Naive B cell (primary cell): Measurements from ENCODE around the gene SWI5. TPM values are rescaled to one million over a fixed set of nuclear protein-coding genes. Genes with fewer than 3 reads are reported as not detected.

ENCODE experiments used
- ATAC-seq, 2 donors: fragments of 150-1000 bp; cut with Tn5 transposase; 2 replicates each; pipeline ENCODE4 v1.10.0; 2021; ENCODE audit warnings: low read depth in 2 of 2, mild to moderate bottlenecking in 2 of 2, moderate library complexity in 2 of 2
- DNase-seq: peaks from one replicate; pipeline ENCODE4 v3.0.0; 2022
- H3K27ac Mint-ChIP-seq, 6 donors: one replicate each; pipeline ENCODE4 v1.8.0; 2020 to 2022; ENCODE audit warnings: mild to moderate bottlenecking in 6 of 6, mixed read lengths in 6 of 6, moderate library complexity in 5 of 6, inconsistent platforms in 2 of 6
- H3K27me3 Mint-ChIP-seq, 3 donors: one replicate each; pipeline ENCODE4 v1.8.0; 2021 to 2022; ENCODE audit warnings: mixed read lengths in 3 of 3, mild to moderate bottlenecking in 1 of 3
- H3K36me3 Mint-ChIP-seq, 2 donors: one replicate each; pipeline ENCODE4 v1.8.0; 2020 to 2022; ENCODE audit warnings: mixed read lengths in 2 of 2, inconsistent platforms in 1 of 2, mild to moderate bottlenecking in 1 of 2
- H3K4me1 Mint-ChIP-seq, 3 donors: one replicate each; pipeline ENCODE4 v1.8.0; 2020 to 2022; ENCODE audit warnings: mixed read lengths in 3 of 3, inconsistent platforms in 1 of 3, mild to moderate bottlenecking in 1 of 3, moderate library complexity in 1 of 3
- H3K4me3 Mint-ChIP-seq, 8 donors: one replicate each; pipeline ENCODE4 v1.8.0; 2020 to 2022; ENCODE audit warnings: mild to moderate bottlenecking in 8 of 8, mixed read lengths in 8 of 8, moderate library complexity in 8 of 8, inconsistent platforms in 2 of 8
- H3K9me3 Mint-ChIP-seq, 7 donors: one replicate each; pipeline ENCODE4 v1.8.0; 2020 to 2022; ENCODE audit warnings: mixed read lengths in 7 of 7, mild to moderate bottlenecking in 5 of 7, inconsistent platforms in 2 of 7, moderate library complexity in 1 of 7
- polyA plus RNA-seq, 6 donors: library from polyadenylated mRNA; unstranded; fragments of 300-500 nt; fragmentation: Illumina TruSeq; gene quantifications; one replicate each; pipeline ENCODE4 v1.2.3, GENCODE V29; 2021; ENCODE audit warnings: low read depth in 6 of 6

Gene SWI5
- polyA plus RNA-seq, 6 donors from 2014 or later = 22.6 to 33.7 (median 26.3) TPM

GRCh38 chr9:128322404-128323211 lies 46.5 kb downstream of the SWI5 start, which contains the start of the genes COQ4 and TRUB2:
Gene COQ4, plus strand, starts transcription at chr9:128322839. Its CDS starts 20 bp downstream, at chr9:128322859.
Gene TRUB2, minus strand, starts transcription at chr9:128322447. Its CDS starts 39 bp downstream, at chr9:128322408.
- peak; percentile 93 for DNase-seq
- no peaks in the 10 kb centered on the region for H3K36me3 Mint-ChIP-seq
- peak within 1 kb of the TSS; percentile 96 to 99 (median 97) for H3K27ac Mint-ChIP-seq
- H3K4me1 Mint-ChIP-seq = peaks cover 15 to 38% (median 30%) of the 10 kb centered on the region in 3 donors
- ATAC-seq = peak; percentile 87 to 89
- H3K4me3 Mint-ChIP-seq = peak within 1 kb of the TSS; percentile 94 to 99 (median 97)
- H3K27me3 Mint-ChIP-seq = no peaks in the 10 kb centered on the region
- H3K9me3 Mint-ChIP-seq = no peaks in the 10 kb centered on the region

DNA sequence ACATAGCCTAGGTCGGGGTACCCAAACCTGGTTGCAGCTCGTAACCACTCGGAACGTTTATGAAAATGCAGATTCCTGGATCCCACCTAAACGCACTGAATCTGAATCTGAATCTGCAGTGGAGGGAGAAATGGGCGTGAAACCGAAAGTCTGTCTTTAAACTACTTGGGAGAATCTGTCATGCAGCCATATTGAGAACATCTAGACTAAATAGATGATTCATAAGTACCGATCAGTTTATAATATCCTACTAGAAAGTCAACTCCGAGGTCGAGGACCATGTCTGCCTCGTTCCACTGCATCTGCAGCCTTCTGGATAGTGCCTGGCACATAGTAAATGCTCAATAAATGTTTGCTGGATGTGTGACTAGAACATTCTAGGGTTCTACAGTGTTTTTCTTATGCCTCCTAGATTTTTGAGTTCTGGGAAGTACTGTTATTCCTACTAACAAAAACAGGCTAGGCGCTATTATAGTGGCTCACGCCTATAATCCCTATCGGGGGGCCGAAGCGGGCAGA lies 47.2 kb downstream of the SWI5 start:
- no peak for DNase-seq
- H3K4me1 Mint-ChIP-seq = peaks cover 15 to 38% (median 35%) of the 10 kb centered on the region in 3 donors
- no peaks in the 10 kb centered on the region for H3K9me3 Mint-ChIP-seq
- H3K27ac Mint-ChIP-seq = peak overlapping the region; percentile 44 to 99 (median 96)
- H3K27me3 Mint-ChIP-seq = no peaks in the 10 kb centered on the region
- peak overlapping the region; percentile 94 to 99 (median 97) for H3K4me3 Mint-ChIP-seq
- ATAC-seq = no peak
- H3K36me3 Mint-ChIP-seq = no peaks in the 10 kb centered on the region

DNA sequence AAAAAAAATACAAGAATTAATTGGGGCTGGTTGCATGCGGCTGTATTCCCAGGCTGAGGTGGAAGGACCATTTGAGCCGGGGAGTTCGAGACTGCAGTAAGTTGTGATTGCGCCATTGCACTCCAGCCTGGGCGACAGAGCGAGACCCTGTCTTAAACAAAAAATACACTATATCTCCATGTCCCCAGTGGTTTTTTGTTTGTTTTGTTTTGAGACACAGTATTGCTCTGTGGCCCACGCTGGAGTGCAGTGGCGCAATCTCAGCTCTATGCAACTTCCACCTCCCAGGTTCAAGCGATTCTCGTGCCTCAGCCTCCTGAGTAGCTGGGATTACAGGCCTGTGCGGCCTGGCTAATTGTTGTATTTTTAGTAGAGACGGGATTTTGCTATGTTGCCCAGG lies 47.7 kb downstream of the SWI5 start:
- no peaks in the 10 kb centered on the region for H3K36me3 Mint-ChIP-seq
- H3K4me3 Mint-ChIP-seq = peak overlapping the region; percentile 75 to 99 (median 96)
- no peaks in the 10 kb centered on the region for H3K27me3 Mint-ChIP-seq
- H3K9me3 Mint-ChIP-seq = no peaks in the 10 kb centered on the region
- H3K27ac Mint-ChIP-seq = peak overlapping the region in 2 of 6 donors; percentile 55 to 70
- ATAC-seq = no peak
- peaks cover 15 to 38% (median 35%) of the 10 kb centered on the region in 3 donors for H3K4me1 Mint-ChIP-seq
- DNase-seq = no peak

- H3K4me3 Mint-ChIP-seq = peak overlapping the region in 6 of 8 donors; percentile 10 to 99 (median 50)
- no peaks in the 10 kb centered on the region for H3K36me3 Mint-ChIP-seq
- no peaks in the 10 kb centered on the region for H3K27me3 Mint-ChIP-seq
- H3K27ac Mint-ChIP-seq = no peak overlapping the region
- DNase-seq (no peak), ATAC-seq (no peak)
- peaks cover 15 to 38% (median 35%) of the 10 kb centered on the region in 3 donors for H3K4me1 Mint-ChIP-seq
- H3K9me3 Mint-ChIP-seq = no peaks in the 10 kb centered on the region
Measured at GRCh38 chr9:128324401-128324800, 48.3 kb downstream of the SWI5 start.

DNA sequence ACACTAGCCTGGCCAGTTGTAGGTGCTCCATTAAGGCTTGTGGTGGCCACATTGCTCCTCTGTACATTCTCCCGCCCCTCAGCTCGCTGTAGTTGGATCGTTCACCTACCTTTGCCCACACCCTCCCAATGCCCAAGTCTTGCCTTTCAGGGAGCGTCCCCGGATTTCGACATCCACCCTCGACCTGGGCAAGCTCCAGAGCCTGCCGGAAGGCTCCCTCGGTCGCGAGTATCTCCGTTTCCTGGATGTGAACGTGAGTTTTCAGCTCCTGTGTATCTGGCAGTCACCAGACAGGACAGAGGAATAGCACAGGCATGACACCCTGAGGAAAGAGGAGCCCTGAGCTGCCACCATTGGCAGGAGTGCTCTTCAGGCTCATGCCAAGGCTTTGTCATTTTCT lies 49.6 kb downstream of the SWI5 start:
- no peak overlapping the region for H3K27ac Mint-ChIP-seq
- H3K9me3 Mint-ChIP-seq = no peaks in the 10 kb centered on the region
- no peak for ATAC-seq

DNA sequence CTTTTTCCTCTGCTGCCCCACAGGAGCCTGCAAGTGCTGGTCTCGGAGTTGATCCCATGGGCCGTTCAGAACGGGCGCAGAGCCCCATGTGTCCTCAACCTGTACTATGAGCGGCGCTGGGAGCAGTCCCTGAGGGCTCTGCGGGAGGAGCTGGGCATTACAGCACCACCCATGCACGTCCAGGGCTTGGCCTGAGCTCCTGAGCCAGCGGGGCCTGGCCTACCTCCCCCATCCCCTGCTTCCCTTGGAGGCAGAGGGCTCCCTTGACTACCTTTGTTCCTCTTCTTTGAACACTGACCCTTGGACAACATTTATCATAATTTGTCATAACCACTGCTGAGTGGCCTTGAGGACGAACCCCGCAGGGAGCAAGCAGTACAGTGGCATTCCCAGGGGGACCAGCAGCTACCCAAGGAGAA lies 57.4 kb downstream of the SWI5 start:
- H3K27me3 Mint-ChIP-seq = no peaks in the 10 kb centered on the region
- H3K4me1 Mint-ChIP-seq = no peaks in the 10 kb centered on the region
- H3K4me3 Mint-ChIP-seq = no peak overlapping the region
- ATAC-seq = no peak
- no peaks in the 10 kb centered on the region for H3K9me3 Mint-ChIP-seq
- H3K27ac Mint-ChIP-seq = no peak overlapping the region
- H3K36me3 Mint-ChIP-seq = no peaks in the 10 kb centered on the region
- DNase-seq = no peak

More for the DNA sequence above, 49.6 kb downstream of the SWI5 start:
- DNase-seq = no peak
- Mint-ChIP-seq H3K36me3 (no peaks in the 10 kb centered on the region), H3K4me1 (peaks cover 15 to 38% (median 35%) of the 10 kb centered on the region in 3 donors), H3K27me3 (no peaks in the 10 kb centered on the region), H3K4me3 (peak overlapping the region in 3 of 8 donors; percentile 35 to 61 (median 56))

DNA sequence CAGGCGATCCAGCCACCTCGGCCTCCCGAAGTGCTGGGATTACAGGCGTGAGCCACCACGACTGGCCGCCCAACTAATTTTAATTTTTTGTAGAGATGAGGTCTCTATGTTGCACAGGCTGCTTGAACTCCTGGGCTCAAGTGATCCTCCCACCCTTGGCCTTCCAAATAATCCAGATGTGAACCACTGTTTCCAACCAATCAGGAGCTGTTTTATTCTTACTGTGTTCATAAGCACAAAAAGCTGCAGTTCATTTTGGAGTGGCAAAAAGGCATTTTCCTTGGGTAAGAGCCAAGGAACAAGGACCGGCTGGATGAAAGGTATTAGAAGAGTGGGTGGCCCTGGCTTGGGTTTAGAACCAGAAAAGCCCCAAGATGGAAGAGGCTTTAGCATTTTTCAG lies 59.1 kb downstream of the SWI5 start:
- Mint-ChIP-seq H3K9me3 (no peaks in the 10 kb centered on the region), H3K27me3 (no peaks in the 10 kb centered on the region), H3K4me3 (peak overlapping the region in 1 of 8 donors; percentile 18), H3K27ac (no peak overlapping the region), H3K4me1 (peaks cover 0 to 5% (median 0%) of the 10 kb centered on the region in 3 donors), H3K36me3 (no peaks in the 10 kb centered on the region)
- ATAC-seq (no peak), DNase-seq (no peak)

DNA sequence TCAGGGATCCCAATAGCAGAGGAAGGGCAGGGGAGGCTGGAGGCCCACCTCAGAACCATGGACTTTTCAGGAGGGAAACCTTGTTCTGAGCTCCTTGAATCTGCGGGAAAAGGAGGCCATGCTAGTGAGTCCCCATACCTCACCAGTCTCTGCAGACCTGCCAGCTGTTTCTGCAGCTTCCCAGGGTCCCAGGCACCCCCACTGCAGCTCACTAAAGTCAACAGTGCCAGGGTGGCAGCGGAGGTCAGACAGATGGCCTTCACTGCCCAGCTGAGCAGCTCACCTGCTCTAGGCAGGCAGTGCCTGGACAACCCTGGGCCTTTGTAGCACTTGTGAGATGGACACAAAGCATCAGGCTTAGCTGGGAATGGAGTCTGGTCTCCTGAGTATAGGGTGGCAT lies 59.8 kb downstream of the SWI5 start:
- ATAC-seq (no peak), DNase-seq (no peak)
- Mint-ChIP-seq H3K36me3 (no peaks in the 10 kb centered on the region), H3K4me3 (no peak overlapping the region), H3K9me3 (no peaks in the 10 kb centered on the region), H3K27me3 (no peaks in the 10 kb centered on the region), H3K27ac (peak overlapping the region in 2 of 6 donors; percentile 34 to 47), H3K4me1 (peaks cover 0 to 5% (median 0%) of the 10 kb centered on the region in 3 donors)

- H3K27me3 Mint-ChIP-seq = no peaks in the 10 kb centered on the region
- ATAC-seq = no peak
- DNase-seq = no peak
- no peaks in the 10 kb centered on the region for H3K9me3 Mint-ChIP-seq
- peak overlapping the region in 1 of 8 donors; percentile 41 for H3K4me3 Mint-ChIP-seq
- peaks cover 4 to 14% (median 9%) of the 10 kb centered on the region in 3 donors for H3K4me1 Mint-ChIP-seq
- no peak overlapping the region for H3K27ac Mint-ChIP-seq
- no peaks in the 10 kb centered on the region for H3K36me3 Mint-ChIP-seq
Measured at GRCh38 chr9:128337936-128338335, 61.9 kb downstream of the SWI5 start.

Other genes starting within 250 kb of the SWI5 start
- 10 to 100 TPM in 4 of 6 donors, 1 to 10 TPM in 2; 7.2 to 21.6 (median 12.3) TPM for gene NAIF1, start 209.0 kb upstream of the SWI5 start, polyA plus RNA-seq
- gene SLC25A25, start 208.0 kb upstream of the SWI5 start, polyA plus RNA-seq = 10 to 100 TPM in 1 of 6 donors, 1 to 10 TPM in 5; 1.6 to 15.8 (median 9.0) TPM
- gene PTGES2, start 148.5 kb upstream of the SWI5 start, polyA plus RNA-seq = 10 to 100 TPM; 31.1 to 63.8 (median 40.8) TPM
- 1 to 10 TPM in 2 of 6 donors, under 1 TPM in 1, not detected in 3; 0.44 to 1.2 (median 1.2) TPM for gene LCN2, start 126.8 kb upstream of the SWI5 start, polyA plus RNA-seq
- gene BBLN, start 116.0 kb upstream of the SWI5 start, polyA plus RNA-seq = 10 to 100 TPM; 74.7 to 98.3 (median 93.5) TPM
- gene CIZ1, start 84.7 kb upstream of the SWI5 start, polyA plus RNA-seq = 10 to 100 TPM in 2 of 6 donors, 1 to 10 TPM in 4; 5.6 to 34.6 (median 9.9) TPM
- gene DNM1, start 72.9 kb upstream of the SWI5 start, polyA plus RNA-seq = under 1 TPM in 4 of 6 donors, not detected in 2; 0.15 to 0.49 (median 0.20) TPM
- 10 to 100 TPM in 1 of 6 donors, 1 to 10 TPM in 5; 4.6 to 10.3 (median 8.1) TPM for gene GOLGA2, start 269 bp upstream of the SWI5 start, polyA plus RNA-seq
- gene TRUB2, start 46.2 kb downstream of the SWI5 start, polyA plus RNA-seq = 10 to 100 TPM; 12.7 to 23.4 (median 22.1) TPM
- gene COQ4, start 46.6 kb downstream of the SWI5 start, polyA plus RNA-seq = 10 to 100 TPM; 25.5 to 37.5 (median 31.3) TPM
- 1 to 10 TPM in 5 of 6 donors, not detected in 1; 2.3 to 6.8 (median 3.6) TPM for gene SLC27A4, start 64.3 kb downstream of the SWI5 start, polyA plus RNA-seq
- gene URM1, start 95.1 kb downstream of the SWI5 start, polyA plus RNA-seq = 10 to 100 TPM; 36.9 to 44.3 (median 42.0) TPM
- gene CERCAM, start 144.6 kb downstream of the SWI5 start, polyA plus RNA-seq = under 1 TPM in 5 of 6 donors, not detected in 1; 0.31 to 0.71 (median 0.37) TPM
- 10 to 100 TPM; 11.2 to 29.9 (median 18.4) TPM for gene ODF2, start 179.7 kb downstream of the SWI5 start, polyA plus RNA-seq
- 10 to 100 TPM; 18.8 to 34.3 (median 28.5) TPM for gene GLE1, start 228.4 kb downstream of the SWI5 start, polyA plus RNA-seq